GM23338 (cell line): ENCODE measurements around the gene PLN. TPM values are rescaled to one million over a fixed set of nuclear protein-coding genes. Genes with fewer than 3 reads are reported as not detected.
A peak's percentile ranks its signal among the peaks of the same experiment; 100 is the strongest.

Source experiments
- ATAC-seq: fragments of 200-7000 bp; cut with Tn5 transposase; 3 replicates; pipeline ENCODE4 v1.9.1; 2020
- DNase-seq: peaks from one replicate; pipeline ENCODE4 v3.0.0-alpha.2; 2015; ENCODE audit warnings: low spot score
- H2AFZ ChIP-seq: fragments of 200-600 bp; sonication (generic); 2 replicates; pipeline ENCODE4 v1.8.0; 2016; ENCODE audit warnings: antibody characterized with exemption, mild to moderate bottlenecking, moderate library complexity
- H3F3A ChIP-seq: fragments of 200-600 bp; sonication (generic); replicated peaks from 2 replicates; pipeline ENCODE4 v1.8.0; 2017; ENCODE audit warnings: antibody characterized with exemption, mixed run types, low read depth
- H3K27ac ChIP-seq: fragments of 200-600 bp; sonication (generic); 2 replicates; pipeline ENCODE4 v1.6.1; 2016; ENCODE audit warnings: low read depth
- H3K27me3 ChIP-seq: fragments of 200-600 bp; sonication (generic); 2 replicates; pipeline ENCODE4 v1.8.0; 2016; ENCODE audit warnings: mild to moderate bottlenecking, mixed run types, moderate library complexity; ENCODE audit not compliant: insufficient read depth
- H3K36me3 ChIP-seq: fragments of 200-600 bp; sonication (generic); 2 replicates; pipeline ENCODE4 v1.8.0; 2016; ENCODE audit warnings: mild to moderate bottlenecking; ENCODE audit not compliant: insufficient read depth
- H3K4me1 ChIP-seq: fragments of 200-600 bp; sonication (generic); 2 replicates; pipeline ENCODE4 v1.8.0; 2016; ENCODE audit warnings: mild to moderate bottlenecking, moderate library complexity; ENCODE audit not compliant: insufficient read depth
- H3K4me2 ChIP-seq: fragments of 200-600 bp; sonication (generic); 2 replicates; pipeline ENCODE4 v1.7.1; 2017; ENCODE audit warnings: mixed run types
- H3K4me3 ChIP-seq: fragments of 200-600 bp; sonication (generic); 2 replicates; pipeline ENCODE4 v1.6.1; 2016; ENCODE audit warnings: mixed run types
- H3K79me2 ChIP-seq: fragments of 200-600 bp; sonication (generic); replicated peaks from 2 replicates; pipeline ENCODE4 v1.8.0; 2017; ENCODE audit warnings: mild to moderate bottlenecking; ENCODE audit not compliant: insufficient read depth
- H3K9me2 ChIP-seq: fragments of 200-600 bp; sonication (generic); 2 replicates; pipeline ENCODE4 v1.8.0; 2017; ENCODE audit not compliant: insufficient read depth
- H4K20me1 ChIP-seq: fragments of 200-600 bp; sonication (generic); replicated peaks from 2 replicates; pipeline ENCODE4 v1.8.0; 2017; ENCODE audit warnings: mild to moderate bottlenecking; ENCODE audit not compliant: insufficient read depth
- H3K27ac Mint-ChIP-seq: 2 replicates; pipeline ENCODE4 v1.8.0; 2020; ENCODE audit warnings: inconsistent platforms, mild to moderate bottlenecking, moderate library complexity, mixed read lengths
- H3K27me3 Mint-ChIP-seq: 3 replicates; pipeline ENCODE4 v1.8.0; 2022; ENCODE audit warnings: low read depth, mild to moderate bottlenecking, moderate library complexity, mixed read lengths, inconsistent platforms; ENCODE audit not compliant: insufficient read depth, poor library complexity
- H3K36me3 Mint-ChIP-seq: 3 replicates; pipeline ENCODE4 v1.8.0; 2021; ENCODE audit warnings: low read depth, mild to moderate bottlenecking, inconsistent platforms, moderate library complexity, mixed read lengths
- H3K4me1 Mint-ChIP-seq: 3 replicates; pipeline ENCODE4 v1.8.0; 2020; ENCODE audit warnings: mild to moderate bottlenecking, inconsistent platforms, mixed read lengths
- H3K4me3 Mint-ChIP-seq: 3 replicates; pipeline ENCODE4 v1.8.0; 2021; ENCODE audit warnings: moderate library complexity, mild to moderate bottlenecking, inconsistent platforms, mixed read lengths
- H3K9me3 Mint-ChIP-seq: 3 replicates; pipeline ENCODE4 v1.8.0; 2020; ENCODE audit warnings: moderate library complexity, mild to moderate bottlenecking, inconsistent platforms, mixed read lengths
- CREB1 ChIP-seq: fragments of 250-450 bp; sonication (Bioruptor Pico); IDR thresholded peaks from 2 replicates; pipeline ENCODE4 v1.5.0; 2020; ENCODE audit warnings: low read depth, mild to moderate bottlenecking, moderate library complexity
- EZH2 ChIP-seq: fragments of 200-600 bp; sonication (generic); IDR thresholded peaks from one replicate; pipeline ENCODE4 v1.8.0; 2017; ENCODE audit warnings: antibody characterized with exemption, mild to moderate bottlenecking, low read depth; ENCODE audit not compliant: unreplicated experiment
- EZH2phosphoT487 ChIP-seq: fragments of 200-600 bp; sonication (generic); IDR thresholded peaks from one replicate; pipeline ENCODE4 v1.8.1; 2018; ENCODE audit warnings: antibody characterized with exemption; ENCODE audit not compliant: unreplicated experiment
- NANOG ChIP-seq: IDR thresholded peaks from 2 replicates; pipeline ENCODE4 v1.6.1; 2016; ENCODE audit warnings: antibody characterized with exemption, borderline replicate concordance
- POLR2AphosphoS5 ChIP-seq: IDR thresholded peaks from 2 replicates; pipeline ENCODE4 v1.6.1; 2016; ENCODE audit warnings: antibody characterized with exemption, low read depth
- REST ChIP-seq: IDR thresholded peaks from one replicate; pipeline ENCODE4 v1.6.1; 2018; ENCODE audit warnings: antibody characterized with exemption; ENCODE audit not compliant: unreplicated experiment
- ZNF114 ChIP-seq: fragments of 250-450 bp; sonication (Bioruptor Pico); IDR thresholded peaks from 2 replicates; pipeline ENCODE4 v1.5.0; 2020; ENCODE audit warnings: mild to moderate bottlenecking, moderate library complexity
- ZNF462 ChIP-seq: fragments of 250-450 bp; sonication (Bioruptor Pico); IDR thresholded peaks from 2 replicates; pipeline ENCODE4 v1.5.0; 2020; ENCODE audit warnings: mild to moderate bottlenecking, moderate library complexity
- polyA plus RNA-seq: library from polyadenylated mRNA; unstranded; fragments of >200 nt; fragmentation: Nextera tagmentation; extraction: Ambion mirVana; gene quantifications from 2 replicates; pipeline ENCODE4 v1.2.1, GENCODE V29; 2016
- total RNA-seq: library from RNA; depleted of rRNA; stranded (reverse); fragments of >200 nt; shearing (Covaris generic); gene quantifications from 2 replicates; pipeline ENCODE4 v1.2.3, GENCODE V29; 2014
- TF ChIP-seq, protein P1 (sequence below), 2 experiments: fragments of 200-600 bp in 1 of 2; sonication (generic) in 1 of 2; conservative IDR thresholded peaks; 2 replicates each; pipeline versions ENCODE4 v1.5.1 to v1.6.1; 2016 to 2017; ENCODE audit warnings: antibody characterized with exemption in 2 of 2, low read depth in 2 of 2, mild to moderate bottlenecking in 2 of 2, moderate library complexity in 1 of 2

The PLN gene
- total and polyA plus RNA-seq, 2 experiments from 2014 or later, result 0.10 TPM; not detected in 1

DNA sequence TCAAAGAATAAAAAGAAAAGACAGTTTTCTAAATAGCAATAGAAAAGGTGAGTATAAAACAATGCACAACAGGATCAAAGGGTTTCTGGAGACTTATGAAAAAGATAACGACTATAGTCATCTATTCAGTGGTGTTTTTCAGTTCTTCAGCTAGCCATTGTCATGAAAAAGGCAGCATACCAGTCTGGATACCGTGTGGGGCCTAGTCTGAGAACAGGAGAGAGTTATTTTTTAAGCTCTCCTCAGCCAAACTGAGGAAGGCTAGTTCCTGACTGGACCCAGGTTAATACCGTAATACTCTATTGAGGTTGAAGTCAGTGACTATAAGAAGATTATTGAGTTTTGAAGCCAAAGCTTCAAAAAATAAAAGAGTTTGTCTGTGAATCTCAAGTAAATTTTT lies 49.5 kb downstream of the PLN start (continued):
- TF ChIP-seq REST (no peak), EZH2phosphoT487 (no peak), NANOG (no peak), EZH2 (no peak)

DNA sequence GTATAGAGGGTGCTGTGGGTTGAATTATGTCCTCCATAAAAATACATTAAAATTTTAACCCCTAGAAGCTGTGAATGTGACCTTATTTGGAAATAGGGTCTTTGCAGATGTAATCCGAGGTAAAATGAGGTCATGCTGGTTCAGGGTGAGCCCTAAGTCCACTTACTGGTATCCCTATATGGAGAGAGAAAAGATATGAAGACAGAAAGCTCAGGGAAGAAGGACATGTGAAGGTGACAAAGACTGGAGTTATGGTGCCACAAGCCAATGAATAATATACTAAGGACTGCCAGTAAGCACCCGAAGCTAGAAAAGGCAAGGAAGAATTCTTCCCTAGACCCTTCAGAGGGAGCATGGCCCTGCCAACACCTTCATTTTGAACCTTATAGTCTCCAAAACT lies 50.2 kb downstream of the PLN start:
- Mint-ChIP-seq H3K27ac (peak overlapping the region; percentile 21; the same call in 1 of the 2 replicates), H3K4me1 (peaks cover 15% of the 10 kb centered on the region), H3K36me3 (peaks cover 7% of the 10 kb centered on the region; the same call in 2 of the 3 replicates), H3K9me3 (peaks cover 6% of the 10 kb centered on the region; the same call in 1 of the 3 replicates), H3K27me3 (peaks cover 4% of the 10 kb centered on the region), H3K4me3 (no peak overlapping the region)
- H2AFZ ChIP-seq, result no peak overlapping the region
- no peaks in the 10 kb centered on the region for H3K79me2 ChIP-seq
- no peaks in the 10 kb centered on the region for H3K4me1 ChIP-seq
- no peaks in the 10 kb centered on the region for H3K36me3 ChIP-seq
- no peaks in the 10 kb centered on the region for H3F3A ChIP-seq
- no peak overlapping the region for H3K4me2 ChIP-seq
- H3K27me3 ChIP-seq, result no peaks in the 10 kb centered on the region
- no peak overlapping the region for H3K27ac ChIP-seq
- no peak overlapping the region for H3K4me3 ChIP-seq
- no peaks in the 10 kb centered on the region for H4K20me1 ChIP-seq
- DNase-seq, result no peak
- ATAC-seq, result no peak
- H3K9me2 ChIP-seq, result no peaks in the 10 kb centered on the region
- TF ChIP-seq EZH2 (no peak), ZNF114 (CRISPR knock-in tag) (no peak), POLR2AphosphoS5 (no peak), ZNF462 (CRISPR knock-in tag) (no peak), CREB1 (no peak)
- TF ChIP-seq, protein P1, sequence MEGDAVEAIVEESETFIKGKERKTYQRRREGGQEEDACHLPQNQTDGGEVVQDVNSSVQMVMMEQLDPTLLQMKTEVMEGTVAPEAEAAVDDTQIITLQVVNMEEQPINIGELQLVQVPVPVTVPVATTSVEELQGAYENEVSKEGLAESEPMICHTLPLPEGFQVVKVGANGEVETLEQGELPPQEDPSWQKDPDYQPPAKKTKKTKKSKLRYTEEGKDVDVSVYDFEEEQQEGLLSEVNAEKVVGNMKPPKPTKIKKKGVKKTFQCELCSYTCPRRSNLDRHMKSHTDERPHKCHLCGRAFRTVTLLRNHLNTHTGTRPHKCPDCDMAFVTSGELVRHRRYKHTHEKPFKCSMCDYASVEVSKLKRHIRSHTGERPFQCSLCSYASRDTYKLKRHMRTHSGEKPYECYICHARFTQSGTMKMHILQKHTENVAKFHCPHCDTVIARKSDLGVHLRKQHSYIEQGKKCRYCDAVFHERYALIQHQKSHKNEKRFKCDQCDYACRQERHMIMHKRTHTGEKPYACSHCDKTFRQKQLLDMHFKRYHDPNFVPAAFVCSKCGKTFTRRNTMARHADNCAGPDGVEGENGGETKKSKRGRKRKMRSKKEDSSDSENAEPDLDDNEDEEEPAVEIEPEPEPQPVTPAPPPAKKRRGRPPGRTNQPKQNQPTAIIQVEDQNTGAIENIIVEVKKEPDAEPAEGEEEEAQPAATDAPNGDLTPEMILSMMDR (conservative IDR thresholded peaks at IDR 0.05; ENCODE audit: low read depth in 2 of 2), result no peak
